ENCODE results near the gene ACR.
A peak's percentile ranks its signal among the peaks of the same experiment; 100 is the strongest.

ACR gene

DNA sequence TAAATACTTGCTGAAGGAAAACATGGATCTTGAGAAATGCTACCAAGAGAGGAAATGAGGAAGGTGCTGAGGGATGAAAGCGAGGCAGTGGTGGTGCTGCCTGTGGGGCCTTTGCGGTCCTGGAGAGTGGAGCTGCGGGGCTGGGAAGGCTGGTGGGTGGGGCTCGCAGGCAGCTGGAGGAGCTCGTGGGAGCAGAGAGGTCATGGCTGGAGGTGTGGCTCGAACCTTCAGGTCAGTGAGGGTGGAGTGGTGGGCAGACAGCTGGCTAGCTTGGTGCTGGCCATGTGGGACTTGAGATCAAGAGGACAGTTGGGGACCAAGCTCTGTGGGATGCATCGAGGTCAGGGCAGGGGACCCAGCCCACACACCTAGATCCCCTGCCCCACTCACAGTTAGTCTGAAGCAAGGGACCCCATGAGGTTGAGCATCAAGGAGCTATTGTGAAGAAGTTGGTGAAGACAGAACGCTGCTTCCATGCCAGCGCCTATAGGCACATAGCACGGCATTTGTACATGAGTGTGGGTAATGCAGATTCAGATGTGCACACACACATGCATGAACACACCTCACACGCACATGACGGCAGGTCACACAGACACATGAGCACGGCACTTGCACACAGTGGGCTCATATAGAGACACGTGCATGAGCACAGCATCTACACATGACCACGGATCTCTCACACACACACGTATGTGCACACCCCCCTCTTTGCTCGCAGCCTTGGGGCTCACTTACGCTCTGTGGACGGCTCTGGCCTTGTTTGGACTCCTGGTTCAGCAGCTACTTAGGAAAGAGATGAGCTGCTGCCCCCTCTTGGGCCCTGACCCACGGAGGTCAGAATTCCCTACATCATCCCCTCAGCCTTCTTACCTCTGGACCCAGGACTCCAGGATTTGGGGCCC is 34.9 kb upstream of the ACR start:
- DNase-seq, result no peak

DNA sequence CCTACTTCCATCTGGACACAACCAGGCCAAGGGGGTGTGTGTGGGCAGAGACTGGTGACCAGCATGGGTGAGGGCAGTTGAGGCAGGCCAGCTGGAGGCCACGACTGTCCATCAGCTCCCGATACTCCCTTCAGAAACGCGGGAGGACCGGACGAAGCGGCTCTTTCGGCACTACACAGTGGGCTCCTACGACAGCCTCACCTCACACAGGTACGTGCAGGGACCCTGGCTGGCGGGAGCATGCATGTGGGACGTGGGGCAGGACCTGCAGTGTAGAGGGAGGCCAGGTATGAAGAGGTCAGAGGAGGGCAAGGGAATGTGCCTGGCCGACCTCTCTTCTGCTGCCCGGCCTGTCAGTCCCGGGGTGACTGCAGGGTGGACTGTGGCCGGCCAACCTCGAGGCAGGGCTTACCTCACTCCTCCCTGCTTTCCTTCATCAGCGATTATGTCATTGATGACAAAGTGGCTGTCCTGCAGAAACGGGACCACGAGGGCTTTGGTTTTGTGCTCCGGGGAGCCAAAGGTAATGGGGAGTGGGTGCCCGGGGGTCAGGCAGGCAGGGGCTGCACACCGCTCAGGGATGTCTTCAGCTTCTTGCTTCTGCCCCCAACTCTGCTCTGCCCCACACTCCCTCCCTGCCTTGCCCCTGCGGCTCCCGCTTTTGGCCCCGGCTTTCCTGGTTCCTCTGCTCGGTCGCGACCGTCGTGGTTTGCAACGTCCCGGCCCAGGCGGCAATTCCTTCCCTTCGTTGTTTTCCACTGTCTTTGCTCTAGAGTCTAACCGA is 34.1 kb upstream of the ACR start:
- no peak for DNase-seq

DNA sequence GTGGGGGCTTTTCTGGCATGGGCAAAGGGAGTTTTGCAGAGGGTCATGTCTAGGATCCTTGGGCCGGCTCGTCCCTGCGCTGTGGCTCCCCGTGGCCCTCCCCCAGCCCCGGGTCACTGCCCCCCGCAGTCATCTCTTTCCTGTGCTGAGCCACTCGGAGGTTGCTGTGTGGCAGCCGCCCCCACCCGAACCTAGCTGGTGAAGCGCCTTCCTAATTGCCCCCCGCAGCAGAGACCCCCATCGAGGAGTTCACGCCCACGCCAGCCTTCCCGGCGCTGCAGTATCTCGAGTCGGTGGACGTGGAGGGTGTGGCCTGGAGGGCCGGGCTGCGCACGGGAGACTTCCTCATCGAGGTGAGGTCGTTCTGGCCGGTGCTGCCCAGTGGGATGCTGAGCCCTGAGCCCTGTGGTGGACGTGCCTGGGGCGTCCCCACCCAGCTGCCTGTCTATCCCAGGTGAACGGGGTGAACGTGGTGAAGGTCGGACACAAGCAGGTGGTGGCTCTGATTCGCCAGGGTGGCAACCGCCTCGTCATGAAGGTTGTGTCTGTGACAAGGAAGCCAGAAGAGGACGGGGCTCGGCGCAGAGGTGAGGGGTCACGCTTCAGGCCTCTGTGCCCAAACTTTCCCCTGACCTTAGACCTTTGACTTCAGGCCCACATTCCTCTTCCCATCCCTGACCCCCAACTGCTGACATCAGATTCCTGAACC is 33.3 kb upstream of the ACR start:
- DNase-seq, result no peak

DNA sequence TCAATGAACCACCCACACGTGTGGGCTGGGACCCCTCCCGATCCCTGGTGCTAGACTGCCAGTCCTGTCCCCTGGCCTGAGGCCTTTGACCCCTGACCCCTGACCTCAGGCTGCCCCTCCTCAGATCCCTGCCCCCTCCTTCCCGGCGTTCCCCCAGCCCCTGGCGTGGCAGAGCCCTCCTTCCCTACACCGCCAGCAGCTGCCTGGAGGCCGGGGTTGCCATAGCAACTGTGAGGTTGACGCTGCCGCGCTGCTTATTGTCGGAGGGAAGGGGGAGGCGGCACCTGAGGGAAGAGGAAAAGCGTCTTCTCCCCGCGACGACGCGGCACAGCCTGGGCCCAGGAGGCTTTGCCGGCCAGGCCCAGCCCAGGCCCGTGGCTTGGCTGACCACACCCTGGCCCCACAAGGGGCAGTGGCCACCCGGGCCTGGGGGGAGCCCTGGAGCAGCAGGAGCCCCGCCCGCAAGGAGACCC is 32.7 kb upstream of the ACR start:
- DNase-seq, result peak; percentile 94 to 95

DNA sequence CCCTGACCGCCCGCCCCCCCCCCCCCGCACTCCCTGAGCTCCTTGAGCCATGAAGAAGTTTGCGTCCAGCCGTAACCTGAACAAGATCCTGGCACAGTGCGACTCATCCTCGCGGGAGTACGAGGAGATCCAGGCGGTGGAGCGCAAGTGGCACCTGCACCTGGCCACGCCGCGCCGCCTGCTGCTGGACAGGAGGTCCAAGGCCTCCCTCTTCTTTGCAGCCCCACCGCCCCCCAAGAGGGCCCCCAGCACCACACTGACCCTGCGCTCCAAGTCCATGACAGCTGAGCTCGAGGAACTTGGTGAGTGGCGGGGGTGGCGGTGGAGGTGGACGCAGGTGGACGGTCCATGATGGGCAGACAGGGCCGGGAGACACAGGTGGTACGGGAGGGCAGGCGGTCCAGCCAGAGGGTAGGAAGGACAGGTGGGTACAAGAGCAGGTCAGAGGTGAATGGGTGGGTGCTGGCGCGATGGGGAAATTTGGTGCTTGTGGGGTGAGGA is 32.1 kb upstream of the ACR start:
- peak in 1 of 2 experiments; percentile 18 for DNase-seq

DNA sequence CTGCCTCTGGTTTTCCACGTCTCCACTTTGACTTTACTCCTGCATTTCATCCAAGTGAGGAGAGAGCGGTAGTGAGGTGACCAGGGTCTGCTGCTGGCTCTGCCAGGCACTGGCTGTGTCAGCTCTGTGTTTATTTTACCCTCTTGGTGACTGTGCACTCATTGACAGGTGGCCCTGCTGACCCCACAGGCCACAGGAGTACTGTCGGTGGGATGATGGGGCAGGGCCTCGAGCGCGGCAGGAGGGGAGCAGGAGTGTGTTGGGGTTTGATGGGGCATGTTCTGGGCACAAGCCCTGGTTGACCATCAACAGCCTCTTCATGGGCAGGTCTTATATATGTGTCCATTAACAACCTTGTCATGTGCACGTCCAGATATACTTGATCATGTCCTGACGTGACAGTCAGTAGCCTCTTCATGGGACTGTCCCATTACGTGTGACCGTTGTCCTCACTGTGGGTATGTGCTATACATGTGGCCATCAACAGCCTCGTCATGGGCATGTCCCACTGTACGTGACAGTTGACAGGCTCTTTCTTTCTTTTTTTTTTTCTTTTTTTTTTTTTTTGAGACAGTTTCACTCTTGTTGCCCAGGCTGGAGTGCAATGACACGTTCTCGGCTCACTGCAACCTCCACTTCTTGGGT is 31.4 kb upstream of the ACR start:
- no peak for DNase-seq

DNA sequence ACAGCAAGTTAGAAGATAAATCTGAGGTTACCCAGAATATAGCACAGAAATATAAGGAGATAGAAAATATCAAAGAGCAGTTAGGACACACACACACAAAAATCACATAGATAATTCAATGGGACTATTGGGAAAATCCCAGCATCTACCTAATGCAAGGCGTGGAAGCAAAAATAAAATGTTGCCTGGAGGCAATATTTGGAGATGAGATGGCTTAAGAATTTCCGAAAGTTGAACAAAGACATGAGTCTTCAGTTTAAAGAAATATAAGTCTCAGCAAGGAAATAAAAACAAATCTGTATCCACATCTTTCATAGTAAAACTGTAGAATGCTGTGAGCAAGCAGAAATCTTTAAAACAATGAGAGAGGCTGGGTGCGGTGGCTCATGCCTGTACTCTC is 29.5 kb upstream of the ACR start:
- DNase-seq, result no peak

DNA sequence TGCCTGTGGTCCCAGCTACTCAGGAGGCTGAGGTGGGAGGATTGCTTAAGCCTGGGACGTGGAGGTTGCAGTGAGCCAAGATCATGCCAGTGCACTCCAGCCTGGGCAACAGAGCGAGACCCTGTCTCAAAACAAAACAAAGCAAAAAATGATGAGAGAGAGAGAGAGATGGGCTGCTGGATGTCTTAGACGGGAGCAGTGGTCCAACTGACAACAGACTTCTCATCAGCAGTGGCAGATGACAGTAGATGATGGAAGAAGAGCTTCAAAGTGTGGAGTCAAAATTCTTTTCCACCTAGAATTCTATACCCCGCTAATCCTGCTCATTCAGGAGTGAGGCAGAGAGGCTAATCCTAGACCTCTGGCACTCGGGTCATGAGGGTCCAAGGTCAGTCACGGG is 29.0 kb upstream of the ACR start:
- DNase-seq, result no peak

DNA sequence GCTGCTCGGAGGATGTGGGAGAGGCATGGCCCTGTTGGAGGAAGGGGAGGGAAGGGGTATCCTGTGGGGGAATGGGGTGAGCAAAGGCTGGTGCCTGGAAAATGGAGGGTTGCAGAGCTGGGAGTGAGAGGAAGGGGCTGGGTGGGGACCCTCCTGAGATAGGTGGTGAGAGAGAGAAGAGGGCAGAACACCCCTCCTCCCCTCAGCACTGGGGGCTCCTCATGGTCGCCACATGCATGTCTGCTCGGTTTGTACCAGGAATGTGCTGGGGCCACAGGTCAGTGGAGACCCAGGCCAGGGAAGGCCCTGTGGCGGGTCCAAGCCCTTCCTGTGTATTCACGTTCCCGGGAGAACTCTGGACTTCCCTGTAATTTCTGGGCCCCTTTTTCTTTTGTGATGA is 27.8 kb upstream of the ACR start:
- DNase-seq, result no peak

DNA sequence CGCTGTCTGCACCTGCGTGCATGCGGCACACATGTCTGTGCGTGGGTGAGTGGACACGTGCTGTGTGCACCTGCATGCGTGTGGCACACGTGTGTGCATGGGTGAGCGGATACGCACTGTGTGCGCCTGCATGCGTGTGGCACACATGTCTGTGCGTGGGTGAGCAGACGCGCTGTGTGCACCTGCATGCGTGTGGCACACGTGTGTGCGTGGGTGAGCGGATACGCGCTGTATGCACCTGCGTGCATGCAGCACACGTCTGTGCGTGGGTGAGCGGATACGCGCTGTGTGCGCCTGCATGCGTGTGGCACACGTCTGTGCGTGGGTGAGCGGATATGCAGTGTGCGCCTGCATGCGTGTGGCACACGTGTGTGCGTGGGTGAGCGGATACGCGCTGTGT is 27.1 kb upstream of the ACR start:
- DNase-seq, result no peak

DNA sequence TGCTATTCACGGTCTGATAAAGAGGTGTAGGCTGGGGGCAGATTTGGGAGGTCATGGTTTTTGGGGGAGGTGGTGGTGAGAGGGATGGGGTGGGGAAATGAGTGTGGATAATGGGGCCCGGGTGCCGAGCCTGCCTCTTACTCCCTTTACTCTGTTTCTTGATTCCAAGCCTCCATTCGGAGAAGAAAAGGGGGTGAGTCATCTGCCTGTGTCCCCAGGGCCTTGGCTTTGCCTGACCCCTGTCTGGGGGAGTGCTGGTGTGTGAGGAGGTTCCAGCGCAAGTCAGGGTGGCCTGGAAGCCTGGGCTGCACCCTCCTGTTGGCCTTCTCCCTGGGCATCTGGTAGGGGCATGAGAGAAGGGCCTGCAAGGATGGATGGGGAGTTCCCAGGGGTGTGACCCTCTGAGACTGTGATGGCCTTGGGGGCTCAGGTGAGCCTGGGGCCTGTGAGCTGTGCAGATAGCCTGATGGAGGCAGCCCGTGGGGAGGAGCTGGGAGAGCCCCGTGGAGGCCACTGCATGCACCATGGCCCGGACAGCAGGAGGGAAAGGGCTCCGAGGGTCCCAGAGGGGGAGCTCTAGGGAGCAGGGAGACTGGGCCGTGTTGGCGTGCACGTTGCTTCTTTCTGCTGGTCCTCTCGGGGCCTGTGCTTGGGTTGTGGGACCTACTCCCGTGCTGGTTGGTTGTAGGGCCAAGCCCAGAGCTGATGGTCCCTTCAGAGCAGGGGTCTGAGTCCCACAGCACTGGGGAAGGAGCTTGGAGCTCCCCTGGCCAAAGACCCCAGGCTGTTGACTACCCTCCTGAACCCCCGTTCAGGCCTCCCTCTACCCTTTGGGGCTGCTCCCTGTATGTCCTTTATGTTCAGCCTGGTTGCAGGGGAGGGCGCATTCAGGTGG is 26.3 kb upstream of the ACR start:
- no peak for DNase-seq

DNA sequence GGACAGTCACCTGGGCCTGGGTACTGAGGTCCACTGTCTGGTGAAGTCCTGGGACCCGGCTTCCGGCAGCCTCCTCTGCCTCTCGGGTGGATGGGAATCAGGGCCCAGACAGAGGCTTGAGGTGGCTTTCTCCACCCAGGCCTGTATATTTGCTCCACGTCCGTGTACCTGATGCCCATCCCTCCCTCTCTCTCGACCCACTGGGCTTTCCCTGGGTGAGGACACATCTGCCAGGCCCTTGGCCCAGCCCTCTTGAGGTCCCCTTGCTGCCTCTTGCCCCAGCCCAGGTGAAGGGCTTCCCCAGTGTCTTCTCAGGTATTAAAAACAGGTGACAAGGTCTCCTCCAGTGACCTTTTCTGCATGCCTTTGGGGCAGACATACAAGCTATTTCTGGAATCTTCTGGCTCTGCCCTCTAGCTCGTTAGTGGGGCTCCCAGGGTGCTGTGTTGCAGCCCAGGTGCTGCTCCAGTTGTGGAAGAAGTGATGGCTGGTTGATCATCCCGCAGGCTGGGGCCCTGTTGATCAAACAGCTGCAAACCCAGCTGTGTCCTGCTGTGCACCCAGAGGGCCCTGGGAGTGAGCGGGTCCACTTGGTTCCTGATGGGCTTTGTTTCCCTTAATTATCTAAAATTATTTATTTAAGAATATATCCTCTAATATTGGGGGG is 25.5 kb upstream of the ACR start:
- no peak for DNase-seq

DNA sequence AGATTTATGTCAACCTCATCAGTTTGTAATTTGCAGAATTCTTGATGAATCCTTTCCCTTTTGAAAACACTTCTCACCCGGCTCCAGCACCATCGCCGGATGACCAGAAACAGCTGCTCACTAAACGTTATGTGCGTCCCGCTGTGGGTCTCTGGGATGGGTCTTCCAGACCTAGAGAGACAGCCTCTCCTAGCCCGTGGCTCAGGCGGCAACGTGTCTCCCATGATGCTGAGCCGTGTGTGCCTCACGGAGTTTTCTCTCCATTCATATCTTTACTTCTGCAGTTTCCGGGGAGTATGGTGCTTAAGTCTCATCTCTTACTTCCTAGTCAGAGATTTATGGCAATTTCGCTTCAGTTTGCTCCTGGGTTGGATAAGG is 25.0 kb upstream of the ACR start:
- DNase-seq, result no peak

DNA sequence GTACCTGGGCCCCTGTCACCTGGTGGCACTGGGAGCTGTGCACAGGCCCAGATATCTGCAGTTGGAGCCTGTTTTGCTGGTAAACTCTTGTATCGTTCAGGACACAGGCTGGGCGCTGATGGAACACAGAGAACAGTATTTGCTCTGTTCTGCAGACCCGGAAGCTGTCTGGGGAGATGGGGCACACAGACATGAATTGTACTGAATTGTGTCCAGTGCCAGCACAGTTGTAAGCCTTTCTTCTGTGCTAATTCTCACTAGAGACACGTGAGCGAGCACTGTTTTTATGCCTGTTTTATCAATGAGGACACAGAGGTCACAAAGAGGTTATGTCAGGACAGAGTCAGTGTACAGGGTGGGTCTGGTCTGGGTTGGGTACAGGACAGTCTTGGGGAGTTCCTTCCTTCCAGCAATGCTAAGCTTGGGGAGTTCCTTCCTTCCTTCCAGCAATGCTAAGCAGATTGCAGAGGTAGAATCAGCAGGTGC is 24.4 kb upstream of the ACR start:
- no peak for DNase-seq

DNA sequence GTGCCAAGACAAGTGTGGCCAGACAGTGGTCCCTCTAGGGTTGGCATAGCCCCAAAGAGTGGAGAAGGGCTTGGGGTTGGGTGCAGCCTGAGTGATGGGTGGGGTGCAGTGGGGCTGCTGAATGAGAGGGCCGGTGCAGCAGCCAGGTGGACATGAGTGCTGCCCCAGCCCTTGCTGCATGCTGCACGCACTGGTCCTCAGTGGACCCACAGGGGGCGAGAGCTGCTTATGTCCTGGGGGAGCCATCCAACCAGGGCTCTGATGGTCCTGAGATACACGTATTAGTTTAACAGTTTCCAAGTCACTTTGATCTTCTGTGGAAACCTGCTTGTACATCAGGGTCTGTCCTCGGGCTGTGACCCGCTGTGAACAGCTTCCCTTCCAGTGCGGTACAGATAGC is 23.9 kb upstream of the ACR start:
- DNase-seq, result no peak

DNA sequence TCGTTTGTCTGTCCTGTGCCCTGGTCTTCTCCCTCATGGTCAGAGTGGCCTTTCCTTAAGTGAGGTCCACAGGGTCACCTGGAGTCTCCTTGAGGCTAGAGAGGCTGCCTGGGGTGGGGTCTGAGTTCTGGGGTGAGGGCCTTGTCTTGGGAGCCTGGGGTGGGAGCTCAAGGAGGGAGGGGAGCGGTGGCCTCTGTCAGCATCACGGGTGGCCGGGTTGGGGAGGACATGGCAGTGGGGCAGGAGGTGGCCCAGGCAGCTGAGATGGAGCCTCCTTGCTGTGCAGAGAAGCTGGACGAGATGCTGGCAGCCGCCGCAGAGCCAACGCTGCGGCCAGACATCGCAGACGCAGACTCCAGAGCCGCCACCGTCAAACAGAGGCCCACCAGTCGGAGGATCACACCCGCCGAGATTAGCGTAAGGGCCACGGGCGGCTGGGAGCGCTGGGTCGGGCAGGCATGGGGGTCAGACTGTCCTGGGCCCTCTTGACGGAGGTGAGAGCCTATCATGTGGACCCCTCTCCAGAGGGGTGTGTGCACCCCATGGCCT is 23.3 kb upstream of the ACR start:
- no peak for DNase-seq

DNA sequence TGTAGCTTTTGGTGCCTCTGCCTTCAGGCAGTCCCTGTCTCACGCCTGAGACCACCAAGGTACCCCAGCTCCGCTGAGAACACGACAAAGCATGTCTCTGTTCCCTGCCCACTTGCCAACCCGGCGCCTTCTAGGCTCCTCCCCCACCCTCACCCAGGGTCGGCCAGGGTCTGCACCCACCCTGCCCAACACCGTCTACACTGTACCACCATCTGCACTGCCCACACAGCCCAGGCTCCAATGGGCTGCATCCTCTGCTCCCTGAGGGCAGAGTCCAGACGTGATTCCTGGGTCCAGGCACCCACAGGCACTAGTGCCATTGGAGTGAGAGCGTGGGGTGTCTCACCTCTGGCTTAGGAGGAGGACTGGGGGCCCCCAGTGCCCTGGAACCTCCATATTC is 22.8 kb upstream of the ACR start:
- no peak for DNase-seq

DNA sequence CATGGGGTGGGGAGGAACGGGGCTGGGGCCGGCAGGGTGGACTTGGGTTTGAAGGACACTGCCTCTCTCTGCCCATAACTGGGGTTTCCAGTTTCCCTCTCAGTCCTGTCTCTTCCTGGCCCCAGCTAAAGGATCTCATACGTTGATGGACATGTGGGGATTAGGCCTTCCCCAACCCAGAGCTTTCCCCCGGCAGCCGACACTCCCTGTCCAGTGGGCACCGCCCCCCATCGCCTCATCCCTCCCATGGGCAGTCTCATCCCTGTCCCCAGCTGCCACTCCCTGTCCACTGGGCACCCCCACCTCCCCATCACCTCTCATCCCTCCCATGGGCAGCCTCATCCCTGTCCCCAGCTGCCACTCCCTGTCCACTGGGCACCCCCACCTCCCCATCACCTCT is 22.2 kb upstream of the ACR start:
- no peak for DNase-seq

DNA sequence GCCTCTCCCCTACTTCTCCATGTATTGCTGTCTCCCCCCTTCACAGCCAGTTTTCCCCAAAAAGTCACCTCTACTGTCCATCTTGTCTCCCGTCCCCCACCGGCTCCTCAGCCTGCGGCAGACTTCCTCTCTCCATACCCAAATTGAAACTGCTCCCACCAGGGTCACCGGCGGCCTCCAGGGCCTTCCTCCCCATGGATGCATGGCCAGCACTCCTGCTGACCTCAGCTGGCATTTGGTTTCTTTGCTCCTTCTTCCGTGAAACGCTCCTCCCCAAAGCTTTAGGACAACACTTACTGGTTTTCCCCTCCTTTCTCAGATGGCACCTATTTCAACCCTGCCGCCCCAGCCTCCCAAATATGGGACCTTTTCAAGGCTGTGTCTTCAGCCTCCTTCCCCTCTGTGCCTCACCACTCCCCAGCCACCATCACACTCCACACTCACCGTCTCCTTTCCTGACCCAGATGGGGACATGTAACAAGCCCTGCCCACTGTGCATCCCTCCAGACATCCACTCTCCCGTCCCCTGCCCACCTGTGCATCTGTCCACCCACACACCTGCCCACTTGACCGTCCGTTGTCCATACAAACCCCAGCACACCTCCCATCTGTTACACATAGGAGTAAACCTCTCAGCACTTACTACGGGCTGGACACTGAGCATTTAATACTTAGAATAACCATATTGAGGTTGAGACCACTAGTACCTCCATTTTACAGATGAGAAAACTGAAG is 21.5 kb upstream of the ACR start:
- no peak for DNase-seq

All from SHP77 (cell line).